K562 (cell line): Measurements from ENCODE around the gene SPAG4.

Source experiments
- ADNP ChIP-seq: fragments of 200-800 bp; sonication (Bioruptor generic); IDR thresholded peaks from 2 replicates; pipeline ENCODE4 v1.6.1; 2016; ENCODE audit warnings: missing genetic modification characterization, missing compliant biosample characterization
- CTBP1 ChIP-seq: fragments of 450-650 bp; IDR thresholded peaks from 2 replicates; pipeline ENCODE4 v1.6.1; 2016; ENCODE audit warnings: borderline replicate concordance
- E4F1 ChIP-seq: fragments of 250-450 bp; sonication (Bioruptor Pico); IDR thresholded peaks from 2 replicates; pipeline ENCODE4 v1.5.0; 2021; ENCODE audit warnings: mild to moderate bottlenecking, borderline replicate concordance
- ELK1 ChIP-seq: sonication (generic); formaldehyde crosslinking; IDR thresholded peaks from 2 replicates; pipeline ENCODE4 v1.8.1; 2022; ENCODE audit warnings: missing genetic modification reagents
- JUNB ChIP-seq: fragments of 450-650 bp; formaldehyde crosslinking; conservative IDR thresholded peaks from 2 replicates; pipeline ENCODE4 v1.4.0; 2020; ENCODE audit warnings: mild to moderate bottlenecking
- KDM5B ChIP-seq: fragments of 200-600 bp; sonication (generic); IDR thresholded peaks from 2 replicates; pipeline ENCODE4 v1.6.1; 2012; ENCODE audit warnings: low read depth, mild to moderate bottlenecking, moderate library complexity, low read length, control low read depth, inconsistent platforms; ENCODE audit not compliant: insufficient replicate concordance
- POLR2A ChIP-seq: fragments of 450-650 bp; conservative IDR thresholded peaks from 2 replicates; pipeline ENCODE4 v1.6.1; 2016
- RAD21 ChIP-seq, 2 experiments: fragments of 250-450 bp in 1 of 2; fragments of 450-650 bp in 1 of 2; sonication (Bioruptor Pico) in 1 of 2; formaldehyde crosslinking in 1 of 2; IDR thresholded peaks in 1 of 2; conservative IDR thresholded peaks in 1 of 2; 2 replicates each; pipeline versions ENCODE4 v1.4.0 to v1.8.0; 2020 to 2022; ENCODE audit warnings: mild to moderate bottlenecking in 2 of 2, moderate library complexity in 1 of 2
- SMARCC2 ChIP-seq: fragments of 450-650 bp; IDR thresholded peaks from 2 replicates; pipeline ENCODE4 v1.6.1; 2017; ENCODE audit warnings: antibody characterized with exemption, moderate library complexity, mild to moderate bottlenecking, low read depth
- SMC3 ChIP-seq: conservative IDR thresholded peaks from 2 replicates; pipeline ENCODE4 v1.6.1; 2011; ENCODE audit warnings: low read depth, low read length, improper control_type of control experiment; ENCODE audit not compliant: insufficient read depth
- TCF3 ChIP-seq: sonication (generic); formaldehyde crosslinking; IDR thresholded peaks from 2 replicates; pipeline ENCODE4 v1.4.0; 2020; ENCODE audit warnings: mild to moderate bottlenecking, missing genetic modification reagents
- TEAD4 ChIP-seq, 2 experiments: sonication (generic) in 1 of 2; formaldehyde crosslinking in 1 of 2; IDR thresholded peaks; 2 replicates each; pipeline versions ENCODE4 v1.6.1 to v1.8.0; 2012 to 2022; ENCODE audit warnings: borderline replicate concordance in 1 of 2, inconsistent platforms in 1 of 2, low read length in 1 of 2, mild to moderate bottlenecking in 1 of 2, missing genetic modification reagents in 1 of 2
- TF ChIP-seq, protein P1 (sequence below), 3 experiments: IDR thresholded peaks in 2 of 3; conservative IDR thresholded peaks in 1 of 3; 2 replicates each; pipeline ENCODE4 v1.5.1; 2011 to 2012; ENCODE audit warnings: low read length in 3 of 3, mild to moderate bottlenecking in 3 of 3, control low read depth in 2 of 3, improper control_type of control experiment in 1 of 3, inconsistent platforms in 1 of 3, low read depth in 1 of 3, mixed read lengths in 1 of 3, moderate library complexity in 1 of 3; ENCODE audit not compliant: insufficient read depth in 2 of 3

DNA sequence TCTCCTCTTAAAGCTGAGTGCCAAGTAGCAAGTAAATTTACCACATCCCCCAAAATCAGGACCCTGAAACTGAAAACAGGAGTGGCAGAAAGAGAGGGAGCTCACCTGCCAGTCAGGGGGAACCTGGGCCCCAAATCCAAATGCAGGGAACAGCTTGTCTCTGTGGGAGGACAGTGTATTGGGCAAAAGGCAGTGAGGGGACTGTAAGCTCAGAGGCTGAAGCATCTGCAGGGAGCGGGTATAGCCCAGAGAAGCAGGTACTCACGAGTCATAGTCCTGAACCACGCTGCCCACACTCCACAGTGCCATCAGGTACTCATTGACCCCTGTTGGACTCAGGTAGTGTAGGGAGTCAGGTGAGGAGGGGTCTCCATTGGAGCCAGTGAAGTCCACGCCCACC, 15.0 kb downstream of the SPAG4 start:
- TF ChIP-seq SMARCC2 (no peak), JUNB (no peak), POLR2A (no peak), ADNP (tag) (no peak), SMC3 (no peak), RAD21 (CRISPR knock-in tag; conservative IDR thresholded peaks at IDR 0.05 in 1 of 2, IDR thresholded peaks at IDR 0.05 in 1 of 2) (no peak), KDM5B (no peak), CTBP1 (no peak), TCF3 (CRISPR knock-in tag) (no peak), ELK1 (CRISPR knock-in tag) (no peak), TEAD4 (IDR thresholded peaks at IDR 0.05; ENCODE audit: low read length) (no peak), TEAD4 (CRISPR knock-in tag; IDR thresholded peaks at IDR 0.05; ENCODE audit: borderline replicate concordance) (no peak), E4F1 (CRISPR knock-in tag) (no peak)
- TF ChIP-seq, protein P1, sequence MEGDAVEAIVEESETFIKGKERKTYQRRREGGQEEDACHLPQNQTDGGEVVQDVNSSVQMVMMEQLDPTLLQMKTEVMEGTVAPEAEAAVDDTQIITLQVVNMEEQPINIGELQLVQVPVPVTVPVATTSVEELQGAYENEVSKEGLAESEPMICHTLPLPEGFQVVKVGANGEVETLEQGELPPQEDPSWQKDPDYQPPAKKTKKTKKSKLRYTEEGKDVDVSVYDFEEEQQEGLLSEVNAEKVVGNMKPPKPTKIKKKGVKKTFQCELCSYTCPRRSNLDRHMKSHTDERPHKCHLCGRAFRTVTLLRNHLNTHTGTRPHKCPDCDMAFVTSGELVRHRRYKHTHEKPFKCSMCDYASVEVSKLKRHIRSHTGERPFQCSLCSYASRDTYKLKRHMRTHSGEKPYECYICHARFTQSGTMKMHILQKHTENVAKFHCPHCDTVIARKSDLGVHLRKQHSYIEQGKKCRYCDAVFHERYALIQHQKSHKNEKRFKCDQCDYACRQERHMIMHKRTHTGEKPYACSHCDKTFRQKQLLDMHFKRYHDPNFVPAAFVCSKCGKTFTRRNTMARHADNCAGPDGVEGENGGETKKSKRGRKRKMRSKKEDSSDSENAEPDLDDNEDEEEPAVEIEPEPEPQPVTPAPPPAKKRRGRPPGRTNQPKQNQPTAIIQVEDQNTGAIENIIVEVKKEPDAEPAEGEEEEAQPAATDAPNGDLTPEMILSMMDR (IDR thresholded peaks at IDR 0.05 in 2 of 3, conservative IDR thresholded peaks at IDR 0.05 in 1 of 3; ENCODE audit: insufficient read depth in 2 of 3, low read depth in 1 of 3, low read length in 3 of 3), result no peak
